Hepatocyte (in vitro differentiated cells): ENCODE measurements around the gene WDR41.

ENCODE experiments used
- CTCF ChIP-seq: fragments of 200-600 bp; sonication (generic); IDR thresholded peaks from 2 replicates; pipeline ENCODE4 v1.5.1; 2016; ENCODE audit warnings: antibody characterized with exemption, mild to moderate bottlenecking; ENCODE audit not compliant: poor library complexity
- EZH2 ChIP-seq: fragments of 200-600 bp; sonication (generic); IDR thresholded peaks from 2 replicates; pipeline ENCODE4 v1.6.1; 2016; ENCODE audit warnings: antibody characterized with exemption, mild to moderate bottlenecking, borderline replicate concordance

- TF ChIP-seq CTCF (no peak), EZH2 (no peak)
Observed at GRCh38 chr5:77492653-77493000, 511 bp upstream of the WDR41 start.
